Activated CD4-positive, alpha-beta T cell treated with anti-CD3 and anti-CD28 coated beads for 24 hours (primary cell): ENCODE results near the gene JMJD8.

Experiments
- DNase-seq, 2 donors: peaks; one replicate each; pipeline ENCODE4 v3.0.0-alpha.2; 2020; ENCODE audit warnings: low read depth in 2 of 2

JMJD8 gene

DNA sequence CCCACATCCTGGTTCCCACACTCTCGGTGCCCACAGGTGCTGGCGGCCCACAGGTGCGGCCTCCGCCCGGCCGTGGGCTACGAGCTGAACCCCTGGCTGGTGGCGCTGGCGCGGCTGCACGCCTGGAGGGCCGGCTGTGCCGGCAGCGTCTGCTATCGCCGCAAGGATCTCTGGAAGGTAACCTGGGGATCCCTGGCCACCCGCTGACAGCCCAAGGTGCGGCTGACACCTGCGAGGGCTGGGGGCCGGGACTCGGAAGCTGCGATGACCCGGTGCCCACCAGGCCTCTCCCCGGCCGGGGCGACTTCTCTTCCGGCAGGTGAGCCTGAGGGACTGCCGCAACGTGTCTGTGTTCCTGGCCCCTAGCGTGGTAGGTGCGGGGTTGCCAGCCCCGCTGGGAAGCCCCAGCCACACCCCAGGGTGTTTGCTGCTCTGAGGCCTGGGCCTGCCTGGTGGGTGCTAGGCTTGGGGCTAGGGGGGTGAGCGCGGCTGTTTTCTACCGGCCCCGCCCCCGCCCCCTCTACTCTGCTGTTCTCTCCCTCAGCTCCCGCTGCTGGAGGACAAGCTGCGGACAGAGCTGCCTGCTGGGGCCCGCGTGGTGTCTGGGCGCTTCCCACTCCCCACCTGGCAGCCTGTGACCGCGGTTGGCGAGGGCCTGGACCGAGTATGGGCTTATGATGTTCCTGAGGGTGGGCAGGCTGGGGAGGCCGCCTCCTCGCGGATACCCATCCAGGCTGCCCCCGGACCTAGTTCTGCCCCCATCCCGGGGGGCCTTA, 37.8 kb upstream of the JMJD8 start:
- DNase-seq = no peak

DNA sequence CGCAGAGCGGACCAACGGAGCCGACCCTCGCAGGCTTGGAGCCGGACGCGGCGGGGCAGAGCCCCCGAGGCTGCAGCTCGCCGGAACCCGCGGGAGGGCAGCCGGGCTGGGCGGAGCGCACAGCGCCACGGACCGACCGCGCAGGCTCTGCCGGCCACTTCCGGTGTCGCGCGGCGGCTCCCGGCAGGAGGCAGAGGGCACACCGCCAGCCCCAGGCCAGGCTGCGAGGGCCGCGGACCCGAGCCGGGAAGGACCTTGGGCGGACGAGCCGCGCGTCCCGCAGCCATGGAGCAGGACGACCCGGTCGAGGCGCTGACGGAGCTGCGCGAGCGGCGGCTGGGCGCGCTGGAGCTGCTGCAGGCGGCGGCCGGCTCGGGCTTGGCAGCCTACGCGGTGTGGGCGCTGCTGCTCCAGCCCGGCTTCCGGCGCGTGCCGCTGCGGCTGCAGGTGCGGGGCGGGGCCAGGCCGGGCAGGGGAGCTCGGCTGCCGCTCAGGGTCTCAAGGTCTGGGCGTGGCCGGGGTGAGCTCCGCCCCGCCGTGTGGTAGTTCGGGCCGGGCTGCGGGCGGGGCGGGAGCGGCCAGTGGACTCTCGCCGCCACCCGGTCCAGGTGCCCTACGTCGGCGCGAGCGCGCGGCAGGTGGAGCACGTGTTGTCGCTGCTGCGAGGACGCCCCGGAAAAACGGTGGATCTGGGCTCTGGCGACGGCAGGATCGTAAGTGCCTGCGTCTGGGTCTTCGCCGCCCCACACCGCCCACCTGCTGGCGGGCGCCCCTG, 37.0 kb upstream of the JMJD8 start, which contains the start of gene ANTKMT:
TSS of gene ANTKMT (plus strand) at position 157 of the 775 bp plus-strand sequence. CDS start at position 286, 129 bp downstream.
- peak in 1 of 2 donors; percentile 70 for DNase-seq

DNA sequence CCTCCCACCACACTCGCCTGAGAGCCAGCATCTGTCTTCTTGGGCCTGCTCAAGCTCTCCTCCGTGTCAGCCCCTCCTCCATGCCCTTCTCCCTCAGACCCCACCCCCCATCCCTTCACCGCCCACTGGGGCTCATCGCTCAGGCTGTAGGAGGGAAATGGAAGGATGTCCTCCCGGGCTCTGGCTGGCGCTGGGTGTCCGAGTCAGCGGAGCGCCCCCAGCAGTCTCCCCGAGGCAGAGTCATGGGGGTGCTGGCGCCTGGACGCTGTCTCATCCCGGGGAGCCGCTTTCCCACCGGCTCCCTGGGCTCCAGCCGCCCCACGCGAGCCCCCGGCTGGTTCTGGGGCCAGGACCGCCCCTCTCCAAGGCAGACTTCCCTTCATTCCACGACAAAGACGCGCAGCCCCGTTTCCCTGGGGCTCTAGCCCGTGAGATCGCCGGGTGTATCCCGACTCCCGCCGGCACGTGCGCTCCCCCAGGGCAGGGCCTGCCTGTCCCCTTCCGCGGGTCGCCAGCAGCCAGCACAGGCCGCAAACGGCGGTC, 36.4 kb upstream of the JMJD8 start:
- peak in 1 of 2 donors; percentile 53 for DNase-seq

DNA sequence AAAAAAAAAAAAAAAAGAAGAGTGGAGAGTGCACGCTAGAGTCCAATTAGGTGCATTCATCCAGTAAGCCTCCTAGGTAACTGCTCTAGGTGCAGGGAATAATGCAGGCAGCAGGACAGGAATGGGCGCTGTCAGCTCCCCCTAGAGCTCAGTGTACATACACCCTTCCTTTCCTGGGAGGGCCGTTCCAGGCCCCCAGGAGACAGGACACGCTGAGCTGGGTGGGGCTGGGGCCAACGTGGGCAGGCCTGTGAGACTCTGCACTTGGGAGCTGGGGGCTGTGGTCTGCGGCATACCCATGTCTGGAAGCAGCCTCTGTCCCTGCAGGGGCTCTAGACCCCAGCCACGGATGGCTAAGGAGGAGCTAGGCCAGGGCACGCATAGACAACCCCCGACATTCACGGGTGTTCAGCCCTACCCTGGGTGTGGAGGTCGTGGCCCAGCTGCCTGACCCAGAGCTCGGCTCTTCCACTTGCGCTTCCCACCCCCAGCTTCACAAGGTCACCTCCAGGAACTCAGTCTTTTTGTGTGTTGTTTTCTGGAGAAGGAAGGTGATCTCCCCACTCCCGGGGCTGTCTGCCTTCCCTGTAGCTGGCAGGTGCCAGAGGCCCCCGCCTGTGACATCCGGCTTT, 35.8 kb upstream of the JMJD8 start:
- no peak for DNase-seq

DNA sequence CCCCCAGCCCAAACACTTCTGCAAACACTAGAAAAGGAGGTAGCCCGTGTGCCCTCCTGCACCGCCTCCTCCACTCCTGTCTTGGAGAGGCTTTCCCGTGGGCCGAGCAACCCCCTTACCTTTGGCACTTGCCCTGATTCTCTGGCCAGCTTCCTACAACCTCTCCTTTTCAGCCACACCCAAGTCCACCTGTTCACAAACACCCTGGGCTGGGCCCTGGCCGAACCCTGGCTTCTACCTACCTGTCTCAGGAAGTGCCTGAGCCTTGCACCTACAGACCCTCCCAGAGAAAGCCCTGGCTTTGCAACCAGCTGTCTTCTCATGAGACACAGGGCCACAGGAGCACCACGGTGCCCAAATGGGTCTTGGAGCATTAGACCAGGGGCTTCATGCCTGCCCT, 34.8 kb upstream of the JMJD8 start:
- DNase-seq = no peak

DNA sequence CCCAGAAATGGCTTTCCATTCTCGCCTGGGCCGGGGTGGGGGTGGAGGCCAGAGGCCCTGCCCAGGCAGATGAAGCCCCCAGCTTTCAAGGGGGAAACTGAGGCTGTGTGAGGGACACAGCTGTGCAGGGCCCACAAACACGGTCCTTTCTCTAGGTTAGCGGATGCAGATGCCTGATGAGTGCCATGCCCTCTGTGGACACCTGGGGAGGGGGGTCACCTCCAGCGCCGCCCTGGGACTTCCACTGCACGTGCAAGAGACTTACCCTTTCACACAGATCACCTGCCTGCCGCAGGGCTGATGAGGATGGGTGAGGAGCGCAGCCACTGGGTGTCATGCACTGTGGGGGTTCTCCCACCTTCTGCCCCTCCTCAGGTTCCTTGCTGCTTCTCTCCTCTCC, 34.3 kb upstream of the JMJD8 start:
- DNase-seq = no peak

DNA sequence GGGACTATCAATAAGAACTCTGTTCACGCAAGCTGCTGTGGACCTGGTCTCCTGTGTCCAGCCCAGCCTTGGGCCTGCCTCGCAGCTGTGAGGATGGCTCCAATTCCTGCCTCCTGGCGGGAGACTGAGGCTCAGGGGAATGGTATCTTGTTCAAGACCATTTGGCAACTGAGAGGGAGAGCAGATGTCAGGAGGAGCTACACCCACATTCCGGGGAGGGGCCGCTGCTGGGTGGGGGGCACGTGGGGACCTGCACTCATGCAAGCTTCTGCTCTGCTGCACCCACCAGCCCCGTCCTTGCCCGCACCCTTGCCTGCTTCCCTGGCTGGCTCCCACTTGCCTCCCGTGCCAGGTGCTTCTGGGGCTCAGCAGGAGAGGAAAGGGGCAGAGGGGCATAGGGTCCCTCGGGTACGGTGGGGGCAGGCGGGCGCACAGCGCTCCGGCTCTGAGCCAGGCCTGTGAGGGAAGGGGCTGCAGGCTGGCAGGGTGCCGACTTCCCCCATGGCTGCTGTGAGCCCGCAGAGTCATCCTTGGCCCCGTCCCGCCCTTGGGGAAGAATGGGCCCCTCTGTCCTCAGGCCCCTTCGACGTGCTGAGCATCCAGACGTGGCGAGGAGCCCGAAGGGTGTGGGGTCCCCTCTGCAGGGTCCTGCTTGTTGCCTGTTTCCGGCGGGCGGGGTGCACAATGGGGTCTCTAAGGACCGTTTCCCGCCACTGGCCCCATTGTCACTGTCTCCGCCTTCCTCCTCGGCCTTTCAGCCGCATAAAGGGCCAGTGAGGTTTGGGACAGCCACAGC, 33.5 kb upstream of the JMJD8 start:
- no peak for DNase-seq

DNA sequence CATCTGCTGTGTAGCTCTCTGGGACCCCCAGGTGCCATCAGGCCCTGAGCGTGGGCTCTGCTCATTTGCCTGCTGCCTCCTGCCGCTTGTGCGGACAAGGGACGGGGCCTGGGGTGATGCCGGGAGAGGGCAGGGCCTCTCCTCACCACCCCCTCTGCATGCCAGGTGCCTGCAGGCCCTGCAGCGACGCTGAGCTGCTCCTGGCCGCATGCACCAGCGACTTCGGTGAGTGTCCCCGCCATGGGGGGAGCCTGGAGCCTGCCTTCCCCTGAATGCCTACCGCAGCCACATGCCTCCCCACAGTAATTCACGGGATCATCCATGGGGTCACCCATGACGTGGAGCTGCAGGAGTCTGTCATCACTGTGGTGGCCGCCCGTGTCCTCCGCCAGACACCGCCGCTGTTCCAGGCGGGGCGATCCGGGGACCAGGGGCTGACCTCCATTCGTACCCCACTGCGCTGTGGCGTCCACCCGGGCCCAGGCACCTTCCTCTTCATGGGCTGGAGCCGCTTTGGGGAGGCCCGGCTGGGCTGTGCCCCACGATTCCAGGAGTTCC, 32.7 kb upstream of the JMJD8 start:
- DNase-seq = no peak

DNA sequence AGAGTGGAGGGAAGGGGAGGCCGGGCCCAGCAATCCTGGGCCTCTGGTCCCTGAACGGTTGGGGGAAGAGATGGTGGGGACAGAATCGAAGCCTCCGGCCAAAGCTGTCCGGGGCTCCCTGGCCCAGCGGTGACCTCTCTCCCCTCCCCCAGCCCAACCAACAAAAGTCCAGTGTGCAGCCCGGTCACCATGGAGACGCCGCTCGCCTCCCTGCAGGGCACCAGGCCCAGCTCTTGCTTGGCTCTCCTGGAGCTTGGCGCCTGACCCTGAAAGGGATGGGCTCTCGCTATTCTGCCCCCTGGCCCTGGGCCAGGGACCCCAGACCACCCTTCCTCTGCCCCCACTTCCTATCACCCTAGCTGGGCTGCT, 32.0 kb upstream of the JMJD8 start:
- no peak for DNase-seq

DNA sequence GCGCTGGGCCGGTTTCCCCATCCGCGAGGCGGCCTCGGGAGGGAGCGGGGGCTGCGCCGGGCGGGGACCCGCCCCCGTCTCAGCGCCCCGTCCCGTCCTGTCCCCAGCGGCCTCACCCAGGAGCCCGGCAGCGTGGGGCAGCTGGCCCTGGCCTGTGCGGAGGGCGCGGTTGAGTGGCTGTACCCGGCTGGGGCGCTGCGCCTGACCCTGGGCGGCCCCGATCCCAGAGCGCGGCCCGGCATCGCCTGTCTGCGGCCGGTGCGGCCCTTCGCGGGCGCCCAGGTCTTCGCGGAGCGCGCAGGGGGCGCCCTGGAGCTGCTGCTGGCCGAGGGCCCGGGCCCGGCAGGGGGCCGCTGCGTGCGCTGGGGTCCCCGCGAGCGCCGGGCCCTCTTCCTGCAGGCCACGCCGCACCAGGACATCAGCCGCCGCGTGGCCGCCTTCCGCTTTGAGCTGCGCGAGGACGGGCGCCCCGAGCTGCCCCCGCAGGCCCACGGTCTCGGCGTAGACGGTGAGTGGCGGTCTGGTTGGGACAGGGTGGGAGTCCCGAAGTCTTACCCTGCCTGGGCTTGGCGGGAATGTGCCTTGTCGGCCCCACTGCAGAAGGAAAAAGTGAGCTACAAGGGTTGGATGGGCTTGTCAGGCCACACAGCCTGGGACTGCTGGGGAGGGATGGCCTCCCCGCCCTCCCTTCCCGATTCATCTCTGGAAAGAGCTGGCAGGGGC, 31.5 kb upstream of the JMJD8 start:
- DNase-seq = no peak

DNA sequence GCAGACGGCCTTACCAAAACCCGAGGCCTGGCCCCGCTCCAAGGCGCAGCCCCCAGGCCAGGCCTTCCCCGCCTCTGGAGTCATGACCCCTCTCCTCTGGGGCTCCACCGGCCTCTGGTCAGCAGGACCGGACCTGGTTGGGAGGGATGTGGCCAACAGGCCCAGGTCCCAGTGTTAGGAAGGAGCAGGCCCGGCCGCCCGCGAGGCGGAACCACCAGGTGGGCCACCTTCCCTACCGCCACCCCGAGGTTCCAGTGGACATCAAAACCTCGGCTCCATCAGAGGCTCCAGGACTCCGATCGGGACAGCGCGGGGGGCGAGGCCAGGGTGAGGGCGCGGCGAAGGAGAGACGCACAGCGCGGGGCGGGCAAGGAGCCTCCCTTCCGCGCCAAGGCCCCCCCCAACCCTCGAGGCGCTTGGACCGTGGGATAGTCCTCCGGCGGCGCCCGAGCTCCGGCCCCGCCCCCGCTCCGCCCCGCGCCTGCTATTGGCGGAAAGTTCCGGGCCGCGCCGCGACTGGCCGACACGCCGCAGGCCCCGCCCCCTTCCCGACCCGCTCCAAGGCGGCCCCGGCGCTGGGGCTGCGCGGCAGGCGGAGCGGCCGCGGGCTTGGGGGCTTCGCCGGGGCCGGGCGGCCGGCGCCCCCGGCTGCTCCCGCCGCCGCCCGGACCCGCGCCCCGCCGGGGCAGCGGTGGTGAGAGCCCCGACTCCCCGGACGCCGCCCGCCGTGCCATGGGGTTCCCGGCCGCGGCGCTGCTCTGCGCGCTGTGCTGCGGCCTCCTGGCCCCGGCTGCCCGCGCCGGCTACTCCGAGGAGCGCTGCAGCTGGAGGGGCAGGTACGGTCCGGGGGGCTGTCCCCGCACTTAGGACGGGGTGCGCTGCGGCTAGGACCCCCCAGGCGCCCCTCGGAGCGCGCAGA, 30.7 kb upstream of the JMJD8 start, which contains the start of gene METRN:
TSS of gene METRN (plus strand) at position 561 of the 919 bp plus-strand sequence. CDS start at position 733, 172 bp downstream.
- DNase-seq = peak; percentile 86 to 92

DNA sequence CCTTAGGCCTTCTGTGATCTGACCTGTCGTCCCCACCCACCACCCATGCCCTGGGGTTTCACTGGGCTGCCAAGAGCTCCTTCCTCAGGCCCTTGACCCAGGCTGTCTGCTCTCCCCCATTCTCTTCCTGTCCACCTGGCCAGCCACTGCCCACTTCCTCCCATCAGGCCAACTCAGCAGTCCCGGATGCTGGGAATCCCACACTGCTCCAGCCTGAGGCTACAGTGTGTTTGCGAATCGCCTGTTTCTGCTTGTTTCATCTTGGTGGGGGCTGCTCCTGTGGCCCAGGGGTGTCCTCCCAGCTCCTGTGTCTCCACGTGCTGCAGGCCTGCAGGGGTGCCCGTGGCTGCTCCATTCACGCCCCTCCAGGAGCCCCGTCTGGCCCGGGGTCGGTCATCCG, 29.9 kb upstream of the JMJD8 start:
- no peak for DNase-seq

DNA sequence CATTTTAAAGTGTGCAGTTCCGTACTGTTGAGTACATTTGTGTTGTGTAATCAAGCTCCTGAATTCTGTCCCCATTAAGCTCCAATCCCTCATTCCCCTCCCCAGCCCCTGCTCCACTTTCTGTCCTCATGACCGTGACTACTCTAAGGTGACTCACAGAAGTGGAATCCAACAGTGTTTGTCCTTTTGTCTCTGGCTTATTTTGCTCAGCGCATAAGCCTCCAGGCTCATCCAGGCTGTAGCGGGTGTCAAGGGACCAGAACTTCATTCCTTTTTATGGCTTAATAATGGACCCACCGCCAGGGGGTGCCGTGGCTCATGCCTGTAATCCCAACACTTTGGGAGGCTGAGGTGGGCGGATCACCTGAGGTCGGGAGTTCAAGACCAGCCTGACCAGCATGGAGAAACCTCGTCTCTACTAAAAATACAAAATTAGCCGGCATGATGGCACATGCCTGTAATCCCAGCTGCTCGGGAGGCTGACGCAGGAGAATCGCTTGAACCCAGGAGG, 28.7 kb upstream of the JMJD8 start:
- peak in 1 of 2 donors; percentile 49 for DNase-seq

DNA sequence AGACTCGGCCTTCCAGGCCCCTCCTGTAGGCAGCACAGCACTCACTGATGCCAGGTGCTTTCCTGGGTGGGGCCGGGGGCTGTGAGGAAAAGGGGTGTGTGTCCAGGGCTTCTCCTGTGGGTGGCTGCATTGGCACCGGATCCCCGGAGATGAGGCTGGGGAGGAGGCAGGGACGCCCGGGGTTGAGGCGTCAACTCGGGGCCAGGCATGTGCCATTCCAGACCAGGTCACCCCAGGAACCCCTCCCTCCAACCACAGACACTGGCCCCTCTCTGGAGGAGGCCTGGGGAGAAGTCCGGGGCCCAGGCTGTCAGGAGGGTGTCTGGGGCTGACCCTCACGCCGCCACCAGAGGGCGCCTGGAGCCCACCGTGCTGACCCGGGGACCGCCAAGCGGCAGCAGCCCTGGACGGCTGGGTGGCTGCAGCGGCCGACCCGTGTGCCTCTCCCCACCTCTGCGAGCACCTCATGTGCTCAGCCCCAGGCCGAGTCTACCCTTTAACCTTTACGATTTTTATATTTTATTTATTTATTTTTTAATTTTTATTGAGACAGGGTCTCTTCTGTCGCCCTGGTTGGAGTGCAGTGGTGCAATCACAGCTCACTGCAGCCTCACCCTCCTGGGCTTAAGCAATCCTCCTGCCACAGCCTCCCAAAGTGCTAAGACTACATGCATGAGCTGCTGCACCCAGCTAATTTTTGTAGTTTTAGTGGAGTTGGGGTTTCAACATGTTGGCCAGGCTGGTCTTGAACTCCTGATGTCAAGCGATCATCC, 27.6 kb upstream of the JMJD8 start:
- DNase-seq = peak; percentile 72 to 78

DNA sequence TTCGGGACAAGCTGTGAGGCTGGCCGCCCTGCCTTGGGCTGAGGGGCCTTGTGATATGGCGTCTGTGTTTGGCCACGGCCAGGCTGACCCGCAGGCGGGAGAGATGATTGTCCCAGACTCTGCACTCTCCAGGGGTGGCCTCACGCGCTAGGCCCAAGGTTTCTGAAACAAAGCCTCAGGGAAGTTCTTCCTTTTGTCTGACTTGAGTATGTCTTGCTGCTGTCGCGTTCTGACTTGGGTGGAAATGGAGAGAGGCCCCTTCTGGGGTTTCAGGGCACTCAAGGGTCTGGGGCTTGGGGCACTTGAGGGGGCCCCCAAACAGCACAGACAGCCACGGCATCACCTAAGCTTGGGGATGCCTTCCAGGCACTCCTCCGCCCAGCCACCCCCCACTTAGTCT, 26.9 kb upstream of the JMJD8 start:
- no peak for DNase-seq

DNA sequence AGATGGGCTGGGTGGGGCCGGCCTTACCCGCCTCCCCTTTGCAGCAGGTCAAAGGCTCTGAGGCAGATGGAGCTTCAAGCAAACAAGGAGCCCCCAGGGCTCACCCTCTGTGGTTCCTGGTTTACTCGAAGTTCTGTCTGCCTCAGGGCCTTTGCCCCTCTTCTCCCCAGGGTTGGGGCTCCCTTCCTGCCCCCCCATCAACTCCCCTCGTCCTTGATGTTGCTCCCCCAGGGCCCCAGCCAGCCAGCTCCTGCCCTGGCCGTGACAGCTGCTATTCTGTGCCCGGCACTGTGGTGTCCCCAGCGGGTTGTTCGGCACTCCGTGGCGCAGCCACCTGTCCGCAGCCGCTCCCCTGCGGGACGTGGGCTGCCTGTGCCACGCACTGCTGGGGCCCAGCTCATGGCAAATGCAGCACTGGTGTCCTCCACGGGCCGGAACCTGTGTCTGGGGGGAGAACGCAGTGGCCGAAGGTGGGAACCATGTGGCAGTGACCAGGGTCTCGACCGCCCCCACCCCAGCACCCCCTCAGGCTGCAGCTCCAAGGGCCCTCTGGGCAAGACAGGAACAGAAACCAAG, 26.5 kb upstream of the JMJD8 start:
- no peak for DNase-seq

DNA sequence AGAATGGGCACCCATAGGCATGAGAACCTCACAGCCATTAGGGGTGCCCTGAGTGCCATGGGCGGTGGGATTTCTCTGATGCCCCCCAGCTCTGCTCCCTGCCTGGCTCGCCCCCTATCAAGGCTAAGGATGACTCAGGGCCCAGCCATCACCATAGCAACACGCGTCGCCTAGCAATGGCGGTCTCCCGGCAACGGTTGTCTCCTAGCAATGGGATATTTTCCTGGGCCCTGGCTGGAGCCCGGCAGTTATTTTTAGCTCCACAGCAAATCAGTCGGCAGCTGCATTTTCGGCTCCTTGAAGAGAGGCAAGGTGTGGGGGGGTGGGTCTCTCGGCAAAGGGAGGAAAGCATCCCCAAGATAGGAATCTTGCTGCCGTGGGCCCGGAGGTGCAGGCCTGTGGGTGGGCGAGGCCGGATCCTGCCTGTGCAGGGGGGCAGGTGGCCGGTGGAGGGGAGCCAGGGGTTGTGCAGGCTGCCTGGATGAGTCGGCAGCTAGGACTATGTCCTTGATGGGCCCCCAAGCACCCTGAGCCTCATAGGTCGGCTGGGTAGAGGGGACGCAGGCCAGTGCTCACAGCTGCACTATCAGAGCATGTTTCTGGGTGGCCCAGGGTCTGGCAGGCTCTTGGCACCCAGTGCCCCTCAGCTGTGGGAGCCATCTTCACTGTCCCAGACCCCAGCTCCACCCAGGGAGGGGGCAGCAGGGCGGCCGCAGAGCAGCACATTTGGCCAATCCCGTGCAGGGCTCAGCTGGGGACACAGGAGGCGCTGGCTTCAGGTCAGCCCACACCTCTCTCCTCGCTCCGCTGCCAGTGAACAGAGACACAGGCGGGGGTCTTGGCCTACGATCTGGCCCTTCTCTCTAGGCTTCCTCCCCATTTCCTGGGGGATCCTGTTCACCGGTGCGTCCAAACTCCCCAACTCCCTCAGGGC, 25.7 kb upstream of the JMJD8 start:
- DNase-seq = no peak
